Measurements from ENCODE around the gene BEST3. TPM values are rescaled to one million over a fixed set of nuclear protein-coding genes. Genes with fewer than 3 reads are reported as not detected.

The BEST3 gene
- total RNA-seq, 1 experiment from 2014 or later = not detected

- Mint-ChIP-seq H3K4me3 (no peak overlapping the region), H3K4me1 (no peaks in the 10 kb centered on the region), H3K36me3 (no peaks in the 10 kb centered on the region), H3K27me3 (ENCODE audit: low read depth) (peaks cover 3% of the 10 kb centered on the region; the same call in 1 of the 2 replicates), H3K27ac (no peak overlapping the region), H3K9me3 (no peaks in the 10 kb centered on the region)
- ChIA-PET POLR2A (interaction anchor here (0.5 kb wide), 1 partner anchor 45 kb away, joined by 3 read pairs; no protein-coding TSS in a partner anchor), CTCF (interaction anchor here (1.1 kb wide), 1 partner anchor 12 kb away, joined by 3 read pairs; no protein-coding TSS in a partner anchor)
- TF ChIP-seq ZNF532 (CRISPR knock-in tag; IDR thresholded peaks at IDR 0.05; ENCODE audit: borderline replicate concordance) = no peak
- TF ChIP-seq, protein P1, sequence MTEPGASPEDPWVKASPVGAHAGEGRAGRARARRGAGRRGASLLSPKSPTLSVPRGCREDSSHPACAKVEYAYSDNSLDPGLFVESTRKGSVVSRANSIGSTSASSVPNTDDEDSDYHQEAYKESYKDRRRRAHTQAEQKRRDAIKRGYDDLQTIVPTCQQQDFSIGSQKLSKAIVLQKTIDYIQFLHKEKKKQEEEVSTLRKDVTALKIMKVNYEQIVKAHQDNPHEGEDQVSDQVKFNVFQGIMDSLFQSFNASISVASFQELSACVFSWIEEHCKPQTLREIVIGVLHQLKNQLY (CRISPR knock-in tag; IDR thresholded peaks at IDR 0.05) = no peak
- no peak for TF ChIP-seq EMX1 (CRISPR knock-in tag; IDR thresholded peaks at IDR 0.05)
- no peak for TF ChIP-seq FOXP1 (CRISPR knock-in tag; IDR thresholded peaks at IDR 0.05; ENCODE audit: borderline replicate concordance)
- TF ChIP-seq ZNF416 (CRISPR knock-in tag; IDR thresholded peaks at IDR 0.05) = no peak
- TF ChIP-seq, protein P2, sequence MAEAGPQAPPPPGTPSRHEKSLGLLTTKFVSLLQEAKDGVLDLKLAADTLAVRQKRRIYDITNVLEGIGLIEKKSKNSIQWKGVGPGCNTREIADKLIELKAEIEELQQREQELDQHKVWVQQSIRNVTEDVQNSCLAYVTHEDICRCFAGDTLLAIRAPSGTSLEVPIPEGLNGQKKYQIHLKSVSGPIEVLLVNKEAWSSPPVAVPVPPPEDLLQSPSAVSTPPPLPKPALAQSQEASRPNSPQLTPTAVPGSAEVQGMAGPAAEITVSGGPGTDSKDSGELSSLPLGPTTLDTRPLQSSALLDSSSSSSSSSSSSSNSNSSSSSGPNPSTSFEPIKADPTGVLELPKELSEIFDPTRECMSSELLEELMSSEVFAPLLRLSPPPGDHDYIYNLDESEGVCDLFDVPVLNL (CRISPR knock-in tag; IDR thresholded peaks at IDR 0.05; ENCODE audit: borderline replicate concordance, low read depth) = no peak
- TF ChIP-seq ZBTB21 (CRISPR knock-in tag; IDR thresholded peaks at IDR 0.05; ENCODE audit: borderline replicate concordance) = no peak
- TF ChIP-seq GTF2I (CRISPR knock-in tag; conservative IDR thresholded peaks at IDR 0.05) = no peak
- TF ChIP-seq, protein P3, sequence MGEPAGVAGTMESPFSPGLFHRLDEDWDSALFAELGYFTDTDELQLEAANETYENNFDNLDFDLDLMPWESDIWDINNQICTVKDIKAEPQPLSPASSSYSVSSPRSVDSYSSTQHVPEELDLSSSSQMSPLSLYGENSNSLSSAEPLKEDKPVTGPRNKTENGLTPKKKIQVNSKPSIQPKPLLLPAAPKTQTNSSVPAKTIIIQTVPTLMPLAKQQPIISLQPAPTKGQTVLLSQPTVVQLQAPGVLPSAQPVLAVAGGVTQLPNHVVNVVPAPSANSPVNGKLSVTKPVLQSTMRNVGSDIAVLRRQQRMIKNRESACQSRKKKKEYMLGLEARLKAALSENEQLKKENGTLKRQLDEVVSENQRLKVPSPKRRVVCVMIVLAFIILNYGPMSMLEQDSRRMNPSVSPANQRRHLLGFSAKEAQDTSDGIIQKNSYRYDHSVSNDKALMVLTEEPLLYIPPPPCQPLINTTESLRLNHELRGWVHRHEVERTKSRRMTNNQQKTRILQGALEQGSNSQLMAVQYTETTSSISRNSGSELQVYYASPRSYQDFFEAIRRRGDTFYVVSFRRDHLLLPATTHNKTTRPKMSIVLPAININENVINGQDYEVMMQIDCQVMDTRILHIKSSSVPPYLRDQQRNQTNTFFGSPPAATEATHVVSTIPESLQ (CRISPR knock-in tag; IDR thresholded peaks at IDR 0.05) = no peak
- no peak for DNase-seq (ENCODE audit: low spot score)
- ATAC-seq = no peak
These were observed 57.6 kb downstream of the BEST3 start for GRCh38 chr12:69641546-69641945.

GRCh38 chr12:69639400-69640016 lies 59.6 kb downstream of the BEST3 start:
- ChIA-PET POLR2A (no interaction called here), CTCF (interaction anchor here (0.5 to 2.5 kb wide), 25 partner anchors 9 to 349 kb away, joined by 3 to 21 read pairs (median 4); partner anchors contain the start of genes CCT2 and LRRC10)
- H3K27ac Mint-ChIP-seq = no peak overlapping the region
- 0 out of 2 replicates have a peak, but pooled peaks cover 3% of the 10 kb centered on the region for H3K27me3 Mint-ChIP-seq (ENCODE audit: low read depth)
- no peaks in the 10 kb centered on the region for H3K9me3 Mint-ChIP-seq
- H3K4me3 Mint-ChIP-seq = no peak overlapping the region
- no peaks in the 10 kb centered on the region for H3K36me3 Mint-ChIP-seq
- DNase-seq (ENCODE audit: low spot score) (peak; percentile 74), ATAC-seq (peak; percentile 91)
- peaks cover 7% of the 10 kb centered on the region for H3K4me1 Mint-ChIP-seq
- TF ChIP-seq, protein P4, sequence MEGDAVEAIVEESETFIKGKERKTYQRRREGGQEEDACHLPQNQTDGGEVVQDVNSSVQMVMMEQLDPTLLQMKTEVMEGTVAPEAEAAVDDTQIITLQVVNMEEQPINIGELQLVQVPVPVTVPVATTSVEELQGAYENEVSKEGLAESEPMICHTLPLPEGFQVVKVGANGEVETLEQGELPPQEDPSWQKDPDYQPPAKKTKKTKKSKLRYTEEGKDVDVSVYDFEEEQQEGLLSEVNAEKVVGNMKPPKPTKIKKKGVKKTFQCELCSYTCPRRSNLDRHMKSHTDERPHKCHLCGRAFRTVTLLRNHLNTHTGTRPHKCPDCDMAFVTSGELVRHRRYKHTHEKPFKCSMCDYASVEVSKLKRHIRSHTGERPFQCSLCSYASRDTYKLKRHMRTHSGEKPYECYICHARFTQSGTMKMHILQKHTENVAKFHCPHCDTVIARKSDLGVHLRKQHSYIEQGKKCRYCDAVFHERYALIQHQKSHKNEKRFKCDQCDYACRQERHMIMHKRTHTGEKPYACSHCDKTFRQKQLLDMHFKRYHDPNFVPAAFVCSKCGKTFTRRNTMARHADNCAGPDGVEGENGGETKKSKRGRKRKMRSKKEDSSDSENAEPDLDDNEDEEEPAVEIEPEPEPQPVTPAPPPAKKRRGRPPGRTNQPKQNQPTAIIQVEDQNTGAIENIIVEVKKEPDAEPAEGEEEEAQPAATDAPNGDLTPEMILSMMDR (IDR thresholded peaks at IDR 0.05) = peak; percentile 77
- TF ChIP-seq SOX15 (CRISPR knock-in tag; IDR thresholded peaks at IDR 0.05) = no peak

Measured in WTC11 (cell line).